OCI-LY7 (cell line): ENCODE data around the gene RAG2. TPM values are rescaled to one million over a fixed set of nuclear protein-coding genes. Genes with fewer than 3 reads are reported as not detected.

Source experiments
- BruUV-seq: library from RNA; stranded (reverse); fragments of 400-500 nt; replicated peaks from 2 replicates; lab custom pipeline; 2021; lab: Mats Ljungman, UMichigan
- CTCF ChIA-PET: fragments of 300-600 bp; sonication (Branson Sonifier 250); formaldehyde crosslinking; loops from one replicate; lab custom pipeline; 2022; ENCODE audit warnings: antibody characterized with exemption; ENCODE audit not compliant: unreplicated experiment; lab: Charles Lee
- POLR2A ChIA-PET: fragments of 300-600 bp; sonication (Branson Sonifier 250); formaldehyde crosslinking; loops from one replicate; lab custom pipeline; 2022; ENCODE audit warnings: antibody characterized with exemption; lab: Charles Lee
- DNase-seq: peaks from one replicate; pipeline ENCODE4 v3.0.0-alpha.2; 2015; ENCODE audit warnings: low spot score
- H2AFZ ChIP-seq: fragments of 200-600 bp; sonication (generic), shearing (Covaris generic); 2 replicates; pipeline ENCODE4 v1.6.1; 2014; ENCODE audit warnings: mild to moderate bottlenecking, antibody characterized with exemption, low read length, moderate library complexity
- H3K27ac ChIP-seq: fragments of 200-600 bp; sonication (generic); 2 replicates; pipeline ENCODE4 v1.5.1; 2014; ENCODE audit warnings: mixed run types, low read depth, mild to moderate bottlenecking, moderate library complexity, low read length, inconsistent platforms; ENCODE audit not compliant: poor library complexity, severe bottlenecking
- H3K36me3 ChIP-seq: fragments of 200-600 bp; sonication (generic); 2 replicates; pipeline ENCODE4 v1.6.1; 2014; ENCODE audit warnings: mild to moderate bottlenecking, antibody characterized with exemption, low read length, moderate library complexity, mixed read lengths; ENCODE audit not compliant: insufficient read depth
- H3K4me1 ChIP-seq: fragments of 200-600 bp; sonication (generic); 2 replicates; pipeline ENCODE4 v1.5.1; 2014; ENCODE audit warnings: mild to moderate bottlenecking, low read length; ENCODE audit not compliant: insufficient read depth, poor library complexity, severe bottlenecking
- H3K4me2 ChIP-seq: fragments of 200-600 bp; sonication (generic); 2 replicates; pipeline ENCODE4 v1.6.1; 2014; ENCODE audit warnings: mild to moderate bottlenecking, low read length
- H3K4me3 ChIP-seq: fragments of 200-600 bp; sonication (generic); 2 replicates; pipeline ENCODE4 v1.5.1; 2014; ENCODE audit warnings: mild to moderate bottlenecking, low read depth, low read length; ENCODE audit not compliant: poor library complexity, severe bottlenecking
- H3K79me2 ChIP-seq: fragments of 200-600 bp; sonication (generic); 2 replicates; pipeline ENCODE4 v1.6.1; 2016; ENCODE audit warnings: low read depth, mild to moderate bottlenecking, low read length, moderate library complexity, mixed read lengths; ENCODE audit not compliant: insufficient read depth
- H3K9me2 ChIP-seq: fragments of 200-600 bp; sonication (generic); 2 replicates; pipeline ENCODE4 v1.6.1; 2016; ENCODE audit warnings: mild to moderate bottlenecking, low read length, mixed read lengths; ENCODE audit not compliant: insufficient read depth
- H3K9me3 ChIP-seq: fragments of 200-600 bp; sonication (generic); 2 replicates; pipeline ENCODE4 v1.6.1; 2014; ENCODE audit warnings: mild to moderate bottlenecking, mixed run types, low read length, mixed read lengths
- H4K20me1 ChIP-seq: fragments of 200-600 bp; sonication (generic); 2 replicates; pipeline ENCODE4 v1.6.1; 2014; ENCODE audit warnings: mild to moderate bottlenecking, antibody characterized with exemption, low read length, moderate library complexity, mixed read lengths; ENCODE audit not compliant: insufficient read depth
- EZH2phosphoT487 ChIP-seq: fragments of 200-600 bp; sonication (generic); IDR thresholded peaks from 2 replicates; pipeline ENCODE4 v1.6.1; 2018; ENCODE audit warnings: low read depth, borderline replicate concordance, mild to moderate bottlenecking, mixed run types, antibody characterized with exemption, low read length, moderate library complexity, mixed read lengths
- intact Hi-C: fragments of 100-400 bp; cut with micrococcal nuclease; formaldehyde crosslinking; loops from one replicate; pipeline ENCODE4 v1.10.0; 2022; ENCODE audit not compliant: unreplicated experiment
- total RNA-seq, 2 experiments: library from RNA; depleted of rRNA in 1 of 2; stranded (reverse); fragments of >200 nt in 1 of 2; shearing (Covaris generic) in 1 of 2; gene quantifications; 2 replicates each; pipeline ENCODE4 v1.2.3, GENCODE V29; 2014 to 2022
- TF ChIP-seq, protein P1 (sequence below): fragments of 200-600 bp; sonication (generic); conservative IDR thresholded peaks from 2 replicates; pipeline ENCODE4 v1.5.1; 2014; ENCODE audit warnings: mild to moderate bottlenecking, antibody characterized with exemption, low read length, moderate library complexity, mixed read lengths

Gene RAG2
- total RNA-seq, 2 experiments from 2014 or later: not detected

DNA sequence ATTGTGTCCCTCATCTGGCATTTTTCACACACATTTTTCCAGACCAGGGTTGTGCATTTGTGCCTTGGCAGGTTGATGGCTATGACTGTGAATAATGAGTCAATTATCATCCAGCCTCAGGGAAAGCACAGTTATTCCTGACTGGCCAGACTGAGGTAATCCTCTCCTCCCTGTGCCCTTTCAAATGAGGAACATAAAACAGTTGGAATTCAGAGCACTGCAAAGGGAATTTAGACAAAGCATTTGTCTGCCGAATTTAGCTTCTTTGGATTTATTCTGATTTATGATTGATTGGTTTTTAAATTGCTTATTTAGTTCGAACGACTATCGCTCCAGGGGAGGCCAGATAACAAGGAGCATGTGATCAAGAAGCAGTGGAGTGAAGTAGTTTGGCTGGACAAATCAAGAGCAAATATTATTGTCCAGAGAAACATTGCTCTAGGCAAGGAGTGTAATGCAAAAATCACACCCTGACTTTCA, 30.8 kb upstream of the RAG2 start:
- ChIA-PET CTCF (no interaction called here), POLR2A (interaction anchor here (1.5 kb wide), 1 partner anchor 8 kb away, joined by 5 read pairs; no protein-coding TSS in a partner anchor)
- TF ChIP-seq, protein P1, sequence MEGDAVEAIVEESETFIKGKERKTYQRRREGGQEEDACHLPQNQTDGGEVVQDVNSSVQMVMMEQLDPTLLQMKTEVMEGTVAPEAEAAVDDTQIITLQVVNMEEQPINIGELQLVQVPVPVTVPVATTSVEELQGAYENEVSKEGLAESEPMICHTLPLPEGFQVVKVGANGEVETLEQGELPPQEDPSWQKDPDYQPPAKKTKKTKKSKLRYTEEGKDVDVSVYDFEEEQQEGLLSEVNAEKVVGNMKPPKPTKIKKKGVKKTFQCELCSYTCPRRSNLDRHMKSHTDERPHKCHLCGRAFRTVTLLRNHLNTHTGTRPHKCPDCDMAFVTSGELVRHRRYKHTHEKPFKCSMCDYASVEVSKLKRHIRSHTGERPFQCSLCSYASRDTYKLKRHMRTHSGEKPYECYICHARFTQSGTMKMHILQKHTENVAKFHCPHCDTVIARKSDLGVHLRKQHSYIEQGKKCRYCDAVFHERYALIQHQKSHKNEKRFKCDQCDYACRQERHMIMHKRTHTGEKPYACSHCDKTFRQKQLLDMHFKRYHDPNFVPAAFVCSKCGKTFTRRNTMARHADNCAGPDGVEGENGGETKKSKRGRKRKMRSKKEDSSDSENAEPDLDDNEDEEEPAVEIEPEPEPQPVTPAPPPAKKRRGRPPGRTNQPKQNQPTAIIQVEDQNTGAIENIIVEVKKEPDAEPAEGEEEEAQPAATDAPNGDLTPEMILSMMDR: no peak
- TF ChIP-seq EZH2phosphoT487: no peak
- BruUV-seq: no TSS peak
- Histone ChIP-seq H3K79me2 (no peaks in the 10 kb centered on the region), H3K27ac (no peak overlapping the region), H3K36me3 (no peaks in the 10 kb centered on the region), H3K4me3 (no peak overlapping the region), H3K9me2 (no peaks in the 10 kb centered on the region), H4K20me1 (no peaks in the 10 kb centered on the region), H2AFZ (no peak overlapping the region), H3K4me1 (no peaks in the 10 kb centered on the region), H3K9me3 (no peaks in the 10 kb centered on the region), H3K4me2 (no peak overlapping the region)
- intact Hi-C loops: loop anchor here (10.0 kb wide), 1 partner anchor 46 kb away; no protein-coding TSS in a partner anchor
- no peak for DNase-seq

DNA sequence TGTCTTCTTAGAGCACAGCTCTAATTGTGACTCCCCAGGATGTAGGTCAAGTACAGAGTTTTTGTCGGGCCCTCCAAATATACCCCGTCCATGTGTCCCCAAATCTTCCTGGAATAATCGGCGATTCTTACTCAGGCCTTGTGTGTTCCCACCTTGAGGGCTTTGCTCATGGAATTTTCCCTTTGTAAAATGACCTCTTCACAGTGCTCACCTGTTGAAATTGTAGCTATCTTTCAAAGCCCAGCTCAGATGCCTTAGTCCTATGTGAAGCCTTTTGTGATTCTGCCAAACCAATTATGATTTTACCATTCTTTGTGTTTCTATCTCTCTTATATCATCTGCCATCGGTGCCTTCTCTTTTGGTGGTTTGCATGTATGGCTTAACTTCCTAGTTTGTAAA, 30.1 kb upstream of the RAG2 start:
- Histone ChIP-seq H3K27ac (no peak overlapping the region), H2AFZ (no peak overlapping the region), H3K79me2 (no peaks in the 10 kb centered on the region), H3K4me3 (no peak overlapping the region), H4K20me1 (no peaks in the 10 kb centered on the region), H3K9me3 (no peaks in the 10 kb centered on the region), H3K9me2 (no peaks in the 10 kb centered on the region), H3K36me3 (no peaks in the 10 kb centered on the region), H3K4me1 (no peaks in the 10 kb centered on the region), H3K4me2 (no peak overlapping the region)
- DNase-seq: no peak
- ChIA-PET CTCF (no interaction called here), POLR2A (interaction anchor here (0.7 to 1.5 kb wide), 3 partner anchors 9 to 12 kb away, joined by 3 to 6 read pairs (median 5); no protein-coding TSS in a partner anchor)
- intact Hi-C loops: loop anchor here (10.0 kb wide), 1 partner anchor 47 kb away; no protein-coding TSS in a partner anchor
- TF ChIP-seq, protein P1: no peak
- no peak for TF ChIP-seq EZH2phosphoT487
- BruUV-seq: no TSS peak

DNA sequence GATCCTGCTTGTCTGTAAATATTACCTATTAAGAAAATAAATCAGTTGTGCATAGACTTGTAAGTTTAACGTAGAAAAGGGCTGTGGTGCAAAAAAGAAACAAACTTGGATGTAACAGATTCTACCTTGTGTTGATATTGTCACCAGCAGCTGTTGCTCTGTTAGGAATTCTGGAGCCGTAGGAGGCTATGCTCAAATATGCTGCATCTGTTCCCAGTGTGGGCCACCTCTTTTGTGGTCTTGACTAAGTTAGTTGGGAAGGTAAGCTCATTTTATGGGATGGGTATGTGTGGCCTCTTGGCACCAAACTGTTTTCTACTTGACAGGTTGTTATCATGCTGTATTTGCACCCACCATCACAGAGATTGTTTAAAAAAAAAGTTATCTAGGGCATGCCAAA, 29.4 kb upstream of the RAG2 start:
- TF ChIP-seq, protein P1: no peak
- TF ChIP-seq EZH2phosphoT487: no peak
- no peak overlapping the region for H3K4me3 ChIP-seq
- H4K20me1 ChIP-seq: no peaks in the 10 kb centered on the region
- no peak overlapping the region for H2AFZ ChIP-seq
- no peaks in the 10 kb centered on the region for H3K79me2 ChIP-seq
- H3K4me2 ChIP-seq: no peak overlapping the region
- no peak for DNase-seq
- CTCF ChIA-PET: no interaction called here
- H3K4me1 ChIP-seq: no peaks in the 10 kb centered on the region
- no peaks in the 10 kb centered on the region for H3K9me2 ChIP-seq
- intact Hi-C loops: loop anchor here (10.0 kb wide), 1 partner anchor 47 kb away; no protein-coding TSS in a partner anchor
- no peaks in the 10 kb centered on the region for H3K9me3 ChIP-seq
- POLR2A ChIA-PET: interaction anchor here (0.7 to 1.5 kb wide), 3 partner anchors 8 to 12 kb away, joined by 3 to 6 read pairs (median 5); no protein-coding TSS in a partner anchor
- H3K36me3 ChIP-seq: no peaks in the 10 kb centered on the region
- no TSS peak for BruUV-seq
- no peak overlapping the region for H3K27ac ChIP-seq
